Lung microvascular endothelial cell (primary cell): ENCODE data around the gene LTB4R2. TPM values are rescaled to one million over a fixed set of nuclear protein-coding genes. Genes with fewer than 3 reads are reported as not detected.

Experiments
- DNase-seq, 2 donors: peaks; one replicate each; pipeline versions ENCODE4 v3.0.0 to v3.0.0-alpha.2; 2010; ENCODE audit warnings: low read depth in 2 of 2
- total RNA-seq: library from RNA; depleted of rRNA; stranded (reverse); fragments of >200 nt; gene quantifications from 2 replicates; pipeline ENCODE4 v1.2.1, GENCODE V29; 2014

The LTB4R2 gene
- 2.0 and 2.8 TPM in 2 replicates for total RNA-seq

GRCh38 chr14:24309538-24310264 lies at the start of gene LTB4R2:
LTB4R2 (plus strand) TSS chr14:24310140; CDS start chr14:24310665, 525 bp downstream.
- DNase-seq, result no peak

- no peak for DNase-seq
Observed at GRCh38 chr14:24260780-24261157, 49.2 kb upstream of the LTB4R2 start.

- DNase-seq, result no peak
Observed at GRCh38 chr14:24261256-24261968, 48.5 kb upstream of the LTB4R2 start.

GRCh38 chr14:24261969-24262327 lies 48.0 kb upstream of the LTB4R2 start:
- no peak for DNase-seq

GRCh38 chr14:24262821-24263733 lies 46.9 kb upstream of the LTB4R2 start, which contains the start of gene TGM1:
TGM1 (minus strand) TSS chr14:24263177; CDS start chr14:24262352, 825 bp downstream.
- no peak for DNase-seq

- no peak for DNase-seq
Observed at GRCh38 chr14:24263848-24264247, 46.1 kb upstream of the LTB4R2 start.

- no peak for DNase-seq
Observed at GRCh38 chr14:24264298-24264697, 45.6 kb upstream of the LTB4R2 start.

- no peak for DNase-seq
Observed at GRCh38 chr14:24266344-24267244, 43.3 kb upstream of the LTB4R2 start.

GRCh38 chr14:24267516-24267915 lies 42.4 kb upstream of the LTB4R2 start:
- DNase-seq, result no peak

- no peak for DNase-seq
Observed at GRCh38 chr14:24268225-24268624, 41.7 kb upstream of the LTB4R2 start.

- no peak for DNase-seq
Observed at GRCh38 chr14:24269368-24269767, 40.6 kb upstream of the LTB4R2 start.

GRCh38 chr14:24269910-24270536 lies 39.9 kb upstream of the LTB4R2 start:
- no peak for DNase-seq

- no peak for DNase-seq
Observed at GRCh38 chr14:24270537-24271133, 39.3 kb upstream of the LTB4R2 start.

GRCh38 chr14:24271134-24271833 lies 38.7 kb upstream of the LTB4R2 start, which contains the start of gene RABGGTA:
RABGGTA (minus strand) TSS chr14:24271597; CDS start chr14:24271115, 482 bp downstream.
- peak; percentile 91 to 95 for DNase-seq

GRCh38 chr14:24271834-24272263 lies 38.1 kb upstream of the LTB4R2 start:
- no peak for DNase-seq

GRCh38 chr14:24272467-24272866 lies 37.5 kb upstream of the LTB4R2 start:
- no peak for DNase-seq

- peak in 1 of 2 donors; percentile 12 for DNase-seq
Observed at GRCh38 chr14:24273422-24273998, 36.4 kb upstream of the LTB4R2 start.

- no peak for DNase-seq
Observed at GRCh38 chr14:24274101-24274543, 35.8 kb upstream of the LTB4R2 start.

- no peak for DNase-seq
Observed at GRCh38 chr14:24277071-24277470, 32.9 kb upstream of the LTB4R2 start.
